GM18511 (cell line): ENCODE results near the gene NOTCH2NLA.
"Not testable (repeated sequence)": the region's sequence is repeated elsewhere in the genome, so short reads cannot be mapped to it uniquely, and the experiment has no call there.

ENCODE experiments used
- ATAC-seq: cut with Tn5 transposase; IDR thresholded peaks from one replicate; pipeline ENCODE4 v1.9.1; 2021; ENCODE audit warnings: mild to moderate bottlenecking, moderate library complexity; ENCODE audit not compliant: unreplicated experiment

NOTCH2NLA gene

DNA sequence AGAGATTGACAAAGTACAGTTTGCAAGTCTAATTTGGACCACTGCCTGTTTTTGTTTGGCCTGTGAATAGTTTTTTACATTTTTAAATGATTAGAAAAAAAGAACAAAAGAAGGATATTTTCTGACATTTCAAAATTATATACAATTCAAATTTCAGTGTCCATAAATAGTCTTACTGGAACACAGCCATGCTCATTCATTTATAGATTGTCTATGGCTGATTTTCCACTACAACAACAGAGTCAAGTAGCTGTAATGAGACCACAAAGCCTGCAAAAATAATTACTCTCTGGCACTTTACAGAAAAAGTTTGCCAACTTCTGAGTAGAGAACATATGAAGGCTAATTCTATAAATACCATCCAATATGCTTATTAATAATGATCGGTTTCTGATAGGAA lies 61.1 kb downstream of the NOTCH2NLA start:
- not testable (repeated sequence) for ATAC-seq

DNA sequence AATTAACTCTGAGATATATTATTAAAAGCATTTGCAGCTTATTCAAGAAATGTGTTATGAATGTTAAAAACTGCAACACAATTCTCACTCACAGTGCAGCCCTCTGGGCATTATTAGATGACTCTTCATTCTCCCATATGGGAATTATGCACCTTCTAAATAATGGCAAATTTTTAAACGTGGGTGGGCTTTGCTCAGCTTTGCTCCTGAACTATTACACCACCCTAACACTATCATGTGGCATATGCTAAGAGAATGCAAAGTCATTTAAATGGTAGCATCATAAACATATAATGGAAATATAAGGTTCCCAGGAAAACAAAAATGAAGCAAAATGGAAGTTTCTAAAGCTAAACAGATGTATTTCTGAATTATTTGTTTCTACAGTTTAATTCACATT lies 61.5 kb downstream of the NOTCH2NLA start:
- not testable (repeated sequence) for ATAC-seq

DNA sequence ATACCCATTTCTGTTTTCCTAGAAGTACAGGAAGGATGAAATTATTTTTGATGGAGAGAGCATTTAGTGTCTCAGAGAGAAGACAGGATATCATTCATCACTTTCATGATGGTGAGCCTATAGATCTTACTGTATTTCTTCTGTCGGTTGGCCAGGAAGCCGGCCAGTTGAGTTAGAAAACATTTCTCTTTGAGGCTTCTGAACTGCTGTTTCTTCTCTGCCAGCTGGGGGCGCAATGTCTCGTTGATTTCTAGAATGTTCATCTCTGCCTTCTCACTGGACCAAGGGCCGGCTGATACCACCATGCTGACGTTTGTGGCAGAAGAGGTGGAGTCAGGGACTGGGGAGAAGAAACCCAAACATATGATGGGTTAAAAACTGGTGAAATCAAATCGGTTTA lies 84.4 kb downstream of the NOTCH2NLA start, which contains the start of gene NBPF10:
NBPF10 (minus strand) TSS at position 340 of the 400 bp plus-strand sequence; CDS start at position 305, 35 bp downstream.
- ATAC-seq: not testable (repeated sequence)
